ENCODE data around the gene PKIB.
"Not testable (repeated sequence)": the region's sequence is repeated elsewhere in the genome, so short reads cannot be mapped to it uniquely, and the experiment has no call there.

PKIB gene

GRCh38 chr6:122609881-122610689 is at the start of gene PKIB:
Gene PKIB (plus strand): TSS chr6:122610405. CDS start chr6:122717795, 107,390 bp downstream.
- DNase-seq (ENCODE audit: low spot score), result peak; percentile 78

GRCh38 chr6:122563364-122564052 is 46.7 kb upstream of the PKIB start:
- no peak for DNase-seq (ENCODE audit: low spot score)

- no peak for DNase-seq (ENCODE audit: low spot score)
Measured at GRCh38 chr6:122564230-122564629, 46.0 kb upstream of the PKIB start.

- DNase-seq (ENCODE audit: low spot score), result no peak
Measured at GRCh38 chr6:122565708-122566107, 44.5 kb upstream of the PKIB start.

GRCh38 chr6:122567034-122567433 is 43.2 kb upstream of the PKIB start:
- no peak for DNase-seq (ENCODE audit: low spot score)

GRCh38 chr6:122568350-122568749 is 41.9 kb upstream of the PKIB start:
- DNase-seq (ENCODE audit: low spot score), result no peak

- no peak for DNase-seq (ENCODE audit: low spot score)
Measured at GRCh38 chr6:122568797-122569221, 41.4 kb upstream of the PKIB start.

GRCh38 chr6:122569230-122569771 is 40.9 kb upstream of the PKIB start:
- no peak for DNase-seq (ENCODE audit: low spot score)

GRCh38 chr6:122571888-122572287 is 38.3 kb upstream of the PKIB start:
- DNase-seq (ENCODE audit: low spot score), result no peak

GRCh38 chr6:122576888-122577287 is 33.3 kb upstream of the PKIB start:
- DNase-seq (ENCODE audit: low spot score), result no peak

GRCh38 chr6:122578961-122579360 is 31.2 kb upstream of the PKIB start:
- no peak for DNase-seq (ENCODE audit: low spot score)

GRCh38 chr6:122580737-122581136 is 29.5 kb upstream of the PKIB start:
- no peak for DNase-seq (ENCODE audit: low spot score)

GRCh38 chr6:122589115-122589514 is 21.1 kb upstream of the PKIB start:
- no peak for DNase-seq (ENCODE audit: low spot score)

GRCh38 chr6:122598295-122598694 is 11.9 kb upstream of the PKIB start:
- not testable (repeated sequence) for DNase-seq (ENCODE audit: low spot score)

- no peak for DNase-seq (ENCODE audit: low spot score)
Measured at GRCh38 chr6:122604676-122605075, 5.5 kb upstream of the PKIB start.

- DNase-seq (ENCODE audit: low spot score), result peak; percentile 54
Measured at GRCh38 chr6:122610690-122611455, 668 bp downstream of the PKIB start.

GRCh38 chr6:122612838-122613237 is 2.6 kb downstream of the PKIB start:
- no peak for DNase-seq (ENCODE audit: low spot score)

GRCh38 chr6:122614303-122614702 is 4.1 kb downstream of the PKIB start:
- no peak for DNase-seq (ENCODE audit: low spot score)

GRCh38 chr6:122615409-122615808 is 5.2 kb downstream of the PKIB start:
- no peak for DNase-seq (ENCODE audit: low spot score)

GRCh38 chr6:122616877-122617276 is 6.7 kb downstream of the PKIB start:
- no peak for DNase-seq (ENCODE audit: low spot score)

- no peak for DNase-seq (ENCODE audit: low spot score)
Measured at GRCh38 chr6:122619309-122619708, 9.1 kb downstream of the PKIB start.

- no peak for DNase-seq (ENCODE audit: low spot score)
Measured at GRCh38 chr6:122620428-122620827, 10.2 kb downstream of the PKIB start.

All from ecto neural progenitor cell (in vitro differentiated cells).